ENCODE results near the gene SLC44A1. TPM values are rescaled to one million over a fixed set of nuclear protein-coding genes. Genes with fewer than 3 reads are reported as not detected.

The SLC44A1 gene
- total and polyA plus RNA-seq, 10 of the 15 experiments (the other 5 are each of a cell fraction or from before 2014, with no cell fraction given): 2.4 to 21.2 (median 12.4) TPM

DNA sequence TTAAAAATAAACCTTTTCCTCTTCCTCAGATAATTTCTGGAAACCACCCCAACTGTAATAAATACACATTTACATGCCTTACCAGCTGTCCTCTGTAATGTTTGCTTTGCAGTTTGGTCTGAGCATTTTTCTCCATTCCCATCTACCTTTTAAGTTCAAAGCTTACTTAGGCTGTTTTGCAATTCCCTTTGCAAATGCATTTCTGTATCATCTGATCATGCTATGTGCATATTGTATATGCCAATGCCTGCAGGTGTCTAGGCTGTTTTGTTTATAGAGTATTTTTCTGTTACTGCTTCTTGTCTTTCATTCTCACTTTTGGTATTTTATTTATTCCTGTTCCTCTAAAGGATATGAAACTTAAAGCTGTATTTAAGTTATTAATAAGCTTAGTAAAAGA lies 86.3 kb downstream of the SLC44A1 start:
- no TSS peak for BruUV-seq (replicated peaks)
- no peak for TF ChIP-seq NFIC (IDR thresholded peaks at IDR 0.05; ENCODE audit: low read depth, low read length)
- TF ChIP-seq MEF2A (IDR thresholded peaks at IDR 0.05; ENCODE audit: insufficient read depth, low read depth, low read length): no peak
- no peak for TF ChIP-seq ATF7 (IDR thresholded peaks at IDR 0.05; ENCODE audit: low read depth)
- TF ChIP-seq RUNX3 (IDR thresholded peaks at IDR 0.05; ENCODE audit: low read length): no peak
- no peak for TF ChIP-seq CBX5 (IDR thresholded peaks at IDR 0.05; ENCODE audit: low read depth)
- no peak for TF ChIP-seq NFYA (IDR thresholded peaks at IDR 0.05; ENCODE audit: borderline replicate concordance, low read depth, low read length)
- TF ChIP-seq CHD4 (IDR thresholded peaks at IDR 0.05): no peak
- TF ChIP-seq, protein P1, sequence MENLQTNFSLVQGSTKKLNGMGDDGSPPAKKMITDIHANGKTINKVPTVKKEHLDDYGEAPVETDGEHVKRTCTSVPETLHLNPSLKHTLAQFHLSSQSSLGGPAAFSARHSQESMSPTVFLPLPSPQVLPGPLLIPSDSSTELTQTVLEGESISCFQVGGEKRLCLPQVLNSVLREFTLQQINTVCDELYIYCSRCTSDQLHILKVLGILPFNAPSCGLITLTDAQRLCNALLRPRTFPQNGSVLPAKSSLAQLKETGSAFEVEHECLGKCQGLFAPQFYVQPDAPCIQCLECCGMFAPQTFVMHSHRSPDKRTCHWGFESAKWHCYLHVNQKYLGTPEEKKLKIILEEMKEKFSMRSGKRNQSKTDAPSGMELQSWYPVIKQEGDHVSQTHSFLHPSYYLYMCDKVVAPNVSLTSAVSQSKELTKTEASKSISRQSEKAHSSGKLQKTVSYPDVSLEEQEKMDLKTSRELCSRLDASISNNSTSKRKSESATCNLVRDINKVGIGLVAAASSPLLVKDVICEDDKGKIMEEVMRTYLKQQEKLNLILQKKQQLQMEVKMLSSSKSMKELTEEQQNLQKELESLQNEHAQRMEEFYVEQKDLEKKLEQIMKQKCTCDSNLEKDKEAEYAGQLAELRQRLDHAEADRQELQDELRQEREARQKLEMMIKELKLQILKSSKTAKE (IDR thresholded peaks at IDR 0.05; ENCODE audit: low read depth, poor library complexity, severe bottlenecking): no peak
- TF ChIP-seq, protein P2, sequence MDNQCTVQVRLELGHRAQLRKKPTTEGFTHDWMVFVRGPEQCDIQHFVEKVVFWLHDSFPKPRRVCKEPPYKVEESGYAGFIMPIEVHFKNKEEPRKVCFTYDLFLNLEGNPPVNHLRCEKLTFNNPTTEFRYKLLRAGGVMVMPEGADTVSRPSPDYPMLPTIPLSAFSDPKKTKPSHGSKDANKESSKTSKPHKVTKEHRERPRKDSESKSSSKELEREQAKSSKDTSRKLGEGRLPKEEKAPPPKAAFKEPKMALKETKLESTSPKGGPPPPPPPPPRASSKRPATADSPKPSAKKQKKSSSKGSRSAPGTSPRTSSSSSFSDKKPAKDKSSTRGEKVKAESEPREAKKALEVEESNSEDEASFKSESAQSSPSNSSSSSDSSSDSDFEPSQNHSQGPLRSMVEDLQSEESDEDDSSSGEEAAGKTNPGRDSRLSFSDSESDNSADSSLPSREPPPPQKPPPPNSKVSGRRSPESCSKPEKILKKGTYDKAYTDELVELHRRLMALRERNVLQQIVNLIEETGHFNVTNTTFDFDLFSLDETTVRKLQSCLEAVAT (IDR thresholded peaks at IDR 0.05): no peak
- TF ChIP-seq RELA (IDR thresholded peaks at IDR 0.05; ENCODE audit: borderline replicate concordance, partially characterized antibody): no peak
- TF ChIP-seq, protein P3, sequence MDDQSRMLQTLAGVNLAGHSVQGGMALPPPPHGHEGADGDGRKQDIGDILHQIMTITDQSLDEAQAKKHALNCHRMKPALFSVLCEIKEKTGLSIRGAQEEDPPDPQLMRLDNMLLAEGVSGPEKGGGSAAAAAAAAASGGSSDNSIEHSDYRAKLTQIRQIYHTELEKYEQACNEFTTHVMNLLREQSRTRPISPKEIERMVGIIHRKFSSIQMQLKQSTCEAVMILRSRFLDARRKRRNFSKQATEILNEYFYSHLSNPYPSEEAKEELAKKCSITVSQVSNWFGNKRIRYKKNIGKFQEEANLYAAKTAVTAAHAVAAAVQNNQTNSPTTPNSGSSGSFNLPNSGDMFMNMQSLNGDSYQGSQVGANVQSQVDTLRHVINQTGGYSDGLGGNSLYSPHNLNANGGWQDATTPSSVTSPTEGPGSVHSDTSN (IDR thresholded peaks at IDR 0.05; ENCODE audit: insufficient replicate concordance, low read depth, low read length): no peak
- no peak for TF ChIP-seq CHD2 (IDR thresholded peaks at IDR 0.05; ENCODE audit: borderline replicate concordance, low read depth, low read length)
- no peak for TF ChIP-seq MXI1 (IDR thresholded peaks at IDR 0.05; ENCODE audit: low read depth, low read length)
- no peak for TF ChIP-seq WRNIP1 (IDR thresholded peaks at IDR 0.05; ENCODE audit: borderline replicate concordance, low read depth, low read length)
- ATAC-seq (peak; percentile 54), FAIRE-seq (peak; percentile 23), DNase-seq (ENCODE audit: low read depth, low spot score) (no peak)
- in situ Hi-C loops (cut with MboI): no loop called here
- Histone ChIP-seq H3K27ac (ENCODE audit: control insufficient read depth, insufficient read depth) (peak overlapping the region; percentile 8; the same call in 1 of the 2 replicates), H3K79me2 (ENCODE audit: control insufficient read depth, insufficient read depth, low read length) (no peaks in the 10 kb centered on the region), H3K9me3 (replicated peaks; ENCODE audit: control insufficient read depth, insufficient read depth, low read length) (no peaks in the 10 kb centered on the region), H4K20me1 (ENCODE audit: control insufficient read depth, insufficient read depth) (no peaks in the 10 kb centered on the region), H3K4me1 (ENCODE audit: control insufficient read depth, insufficient read depth, low read length) (0 out of 2 replicates have a peak, but pooled peaks cover 6% of the 10 kb centered on the region), H2AFZ (ENCODE audit: control insufficient read depth, low read depth, low read length) (no peak overlapping the region), H3K36me3 (ENCODE audit: control insufficient read depth in 2 of 2, insufficient read depth in 2 of 2, low read length in 1 of 2) (no peaks in the 10 kb centered on the region), H3K9ac (ENCODE audit: control insufficient read depth, insufficient read depth, low read length) (no peak overlapping the region), H3K27me3 (replicated peaks in 1 of 2; ENCODE audit: control insufficient read depth in 2 of 2, insufficient read depth in 2 of 2, low read length in 1 of 2) (no peaks in the 10 kb centered on the region), H3K4me2 (ENCODE audit: control insufficient read depth, insufficient read depth) (peak overlapping the region; percentile 47), H3K4me3 (0 out of 2 replicates have a peak overlapping the region, but pooled peaks have one; percentile 12)
- ChIA-PET CTCF (interaction anchor here (0.9 to 1.8 kb wide), 2 partner anchors 25 to 145 kb away, joined by 3 to 5 read pairs; no protein-coding TSS in a partner anchor), RAD21 (ENCODE audit: unreplicated experiment) (interaction anchor here (0.9 to 3.1 kb wide), 5 partner anchors 8 to 27 kb away, joined by 3 to 20 read pairs (median 5); no protein-coding TSS in a partner anchor), SMC1A (ENCODE audit: uncharacterized antibody, unreplicated experiment) (interaction anchor here (0.6 to 1.7 kb wide), 15 partner anchors 10 to 555 kb away, joined by 3 to 9 read pairs (median 3); no protein-coding TSS in a partner anchor), POLR2A (no interaction called here)
- intact Hi-C loops (cut with micrococcal nuclease; ENCODE audit: unreplicated experiment): no loop called here

All from GM12878 (cell line).